Measurements from ENCODE around the gene C1orf35.

GRCh38 chr1:228120857-228121489 lies 17.8 kb upstream of the C1orf35 start:
- no peak for TF ChIP-seq CTCF (IDR thresholded peaks at IDR 0.05)
- TF ChIP-seq POLR2AphosphoS5 (IDR thresholded peaks at IDR 0.05; ENCODE audit: low read depth, low read length): no peak
- TF ChIP-seq SIN3A (IDR thresholded peaks at IDR 0.05; ENCODE audit: borderline replicate concordance, insufficient read depth, low read depth, low read length): no peak
- no peak for TF ChIP-seq TCF7L2 (IDR thresholded peaks at IDR 0.05; ENCODE audit: low read depth, low read length)
- TF ChIP-seq REST (IDR thresholded peaks at IDR 0.05; ENCODE audit: insufficient read depth in 1 of 2, low read depth in 2 of 2, low read length in 1 of 2): no peak
